HEK293T (cell line): ENCODE results near the gene COASY.

Source experiments
- ARNT ChIP-seq: fragments of 450-650 bp; IDR thresholded peaks from 2 replicates; pipeline ENCODE4 v1.6.1; 2017; ENCODE audit warnings: mild to moderate bottlenecking
- BHLHE40 ChIP-seq: fragments of 450-650 bp; IDR thresholded peaks from 2 replicates; pipeline ENCODE4 v1.6.1; 2016; ENCODE audit warnings: mild to moderate bottlenecking, moderate library complexity, borderline replicate concordance
- ELF4 ChIP-seq: fragments of 450-650 bp; IDR thresholded peaks from 2 replicates; pipeline ENCODE4 v1.6.1; 2017; ENCODE audit warnings: antibody characterized with exemption
- FOXM1 ChIP-seq: fragments of 450-650 bp; IDR thresholded peaks from 2 replicates; pipeline ENCODE4 v1.6.1; 2017; ENCODE audit warnings: mild to moderate bottlenecking, borderline replicate concordance
- HDGF ChIP-seq: fragments of 450-650 bp; IDR thresholded peaks from 2 replicates; pipeline ENCODE4 v1.6.1; 2017; ENCODE audit warnings: antibody characterized with exemption, borderline replicate concordance
- LEF1 ChIP-seq: fragments of 450-650 bp; IDR thresholded peaks from 2 replicates; pipeline ENCODE4 v1.6.1; 2017; ENCODE audit warnings: mild to moderate bottlenecking, borderline replicate concordance
- SP1 ChIP-seq: fragments of 450-650 bp; IDR thresholded peaks from 2 replicates; pipeline ENCODE4 v1.6.1; 2017
- SUZ12 ChIP-seq: fragments of 450-650 bp; IDR thresholded peaks from 2 replicates; pipeline ENCODE4 v1.6.1; 2016; ENCODE audit warnings: mild to moderate bottlenecking

DNA sequence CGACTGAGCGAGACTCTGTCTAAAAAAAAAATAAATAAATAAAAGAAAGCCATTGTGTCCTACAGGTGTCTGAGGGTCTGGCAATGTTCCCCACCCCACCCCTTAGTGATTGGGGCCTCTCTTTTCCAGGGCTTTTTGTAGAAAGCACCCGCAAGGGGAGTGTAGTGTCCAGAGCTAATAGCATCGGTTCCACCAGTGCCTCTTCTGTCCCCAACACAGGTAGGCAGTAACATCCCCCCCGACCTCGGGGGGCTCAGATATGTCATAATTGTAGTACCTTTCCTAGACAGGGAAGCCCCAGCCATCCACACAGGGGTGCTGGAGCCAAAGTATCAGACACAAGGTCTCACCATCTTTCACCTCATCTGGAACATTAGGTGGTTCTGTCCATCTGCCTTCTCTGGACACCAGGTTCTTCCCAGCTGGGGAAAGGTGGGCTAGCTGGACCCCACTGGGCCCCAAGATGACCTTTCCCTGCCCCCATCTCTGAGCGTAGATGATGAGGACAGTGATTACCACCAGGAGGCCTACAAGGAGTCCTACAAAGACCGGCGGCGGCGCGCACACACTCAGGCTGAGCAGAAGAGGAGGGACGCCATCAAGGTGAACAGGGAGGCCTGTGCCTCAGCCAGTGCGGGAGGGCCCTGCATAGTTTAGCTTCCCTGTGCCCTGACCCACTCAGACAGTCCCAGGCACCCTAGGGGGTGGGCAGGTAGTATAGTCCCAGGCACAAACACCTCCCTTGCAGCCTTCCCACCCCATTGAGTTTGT, 6.6 kb downstream of the COASY start:
- no peak for TF ChIP-seq BHLHE40
- TF ChIP-seq LEF1 = no peak
- TF ChIP-seq FOXM1 = no peak
- TF ChIP-seq ARNT = no peak
- TF ChIP-seq SP1 = no peak
- no peak for TF ChIP-seq SUZ12
- no peak for TF ChIP-seq ELF4
- TF ChIP-seq HDGF = no peak
